WTC11 (cell line): Measurements from ENCODE around the gene BAIAP2. TPM values are rescaled to one million over a fixed set of nuclear protein-coding genes. Genes with fewer than 3 reads are reported as not detected.

ENCODE experiments used
- ATAC-seq: fragments of 200-7000 bp; cut with Tn5 transposase; 2 replicates; pipeline ENCODE4 v1.10.0; 2021; ENCODE audit warnings: mild to moderate bottlenecking, moderate library complexity
- CTCF ChIA-PET: fragments of 300-600 bp; sonication (Branson Sonifier 250); formaldehyde crosslinking; loops from one replicate; lab custom pipeline; 2021; ENCODE audit warnings: antibody characterized with exemption; lab: Charles Lee
- POLR2A ChIA-PET: fragments of 350-600 bp; sonication (Branson Sonifier 250); formaldehyde crosslinking; loops from one replicate; lab custom pipeline; 2021; ENCODE audit warnings: antibody characterized with exemption; lab: Charles Lee
- DNase-seq: peaks from one replicate; pipeline ENCODE4 v3.0.0; 2021; ENCODE audit warnings: low spot score
- H3K27ac Mint-ChIP-seq: 2 replicates; pipeline ENCODE4 v1.8.0; 2021; ENCODE audit warnings: mixed read lengths
- H3K27me3 Mint-ChIP-seq: 2 replicates; pipeline ENCODE4 v1.8.0; 2021; ENCODE audit warnings: low read depth, mild to moderate bottlenecking, moderate library complexity, mixed read lengths
- H3K36me3 Mint-ChIP-seq: 2 replicates; pipeline ENCODE4 v1.8.0; 2021; ENCODE audit warnings: mixed read lengths
- H3K4me1 Mint-ChIP-seq: 2 replicates; pipeline ENCODE4 v1.8.0; 2022; ENCODE audit warnings: mixed read lengths
- H3K4me3 Mint-ChIP-seq: 2 replicates; pipeline ENCODE4 v1.8.0; 2021; ENCODE audit warnings: mild to moderate bottlenecking, moderate library complexity, mixed read lengths
- H3K9me3 Mint-ChIP-seq: 2 replicates; pipeline ENCODE4 v1.8.0; 2021; ENCODE audit warnings: mixed read lengths
- ATF1 ChIP-seq: sonication (generic); formaldehyde crosslinking; IDR thresholded peaks from 2 replicates; pipeline ENCODE4 v1.8.1; 2023; ENCODE audit warnings: mild to moderate bottlenecking, moderate library complexity, missing genetic modification reagents
- ATF6 ChIP-seq: sonication (generic); formaldehyde crosslinking; IDR thresholded peaks from 2 replicates; pipeline ENCODE4 v1.8.1; 2023; ENCODE audit warnings: mild to moderate bottlenecking, missing genetic modification reagents
- CBFB ChIP-seq: sonication (generic); formaldehyde crosslinking; IDR thresholded peaks from 2 replicates; pipeline ENCODE4 v1.8.1; 2022; ENCODE audit warnings: mild to moderate bottlenecking, low read depth, missing genetic modification reagents
- CREB1 ChIP-seq: sonication (generic); formaldehyde crosslinking; IDR thresholded peaks from 2 replicates; pipeline ENCODE4 v1.8.0; 2023; ENCODE audit warnings: mild to moderate bottlenecking, missing genetic modification reagents
- CREM ChIP-seq: sonication (generic); formaldehyde crosslinking; IDR thresholded peaks from 2 replicates; pipeline ENCODE4 v1.8.1; 2022; ENCODE audit warnings: mild to moderate bottlenecking, missing genetic modification reagents, moderate library complexity
- ERG ChIP-seq: fragments of 250-450 bp; sonication (Bioruptor Pico); IDR thresholded peaks from 2 replicates; pipeline ENCODE4 v1.8.0; 2021; ENCODE audit warnings: mild to moderate bottlenecking
- ETV6 ChIP-seq: sonication (generic); formaldehyde crosslinking; IDR thresholded peaks from 2 replicates; pipeline ENCODE4 v1.8.1; 2022; ENCODE audit warnings: mild to moderate bottlenecking, missing genetic modification reagents
- FOXP1 ChIP-seq: sonication (generic); formaldehyde crosslinking; IDR thresholded peaks from 2 replicates; pipeline ENCODE4 v1.8.0; 2022; ENCODE audit warnings: missing genetic modification reagents, mild to moderate bottlenecking, moderate library complexity, borderline replicate concordance
- FOXP4 ChIP-seq: sonication (generic); formaldehyde crosslinking; IDR thresholded peaks from 2 replicates; pipeline ENCODE4 v1.8.0; 2022; ENCODE audit warnings: mild to moderate bottlenecking, missing genetic modification reagents
- GRHL2 ChIP-seq: fragments of 250-450 bp; sonication (Bioruptor Pico); IDR thresholded peaks from 2 replicates; pipeline ENCODE4 v1.8.0; 2022; ENCODE audit warnings: mild to moderate bottlenecking, moderate library complexity; ENCODE audit not compliant: insufficient replicate concordance, severe bottlenecking
- IRF1 ChIP-seq: sonication (generic); formaldehyde crosslinking; IDR thresholded peaks from 2 replicates; pipeline ENCODE4 v1.8.0; 2023; ENCODE audit warnings: missing genetic modification reagents
- NR2C2 ChIP-seq: sonication (generic); formaldehyde crosslinking; IDR thresholded peaks from 2 replicates; pipeline ENCODE4 v1.8.0; 2022; ENCODE audit warnings: mild to moderate bottlenecking, missing genetic modification reagents
- OVOL2 ChIP-seq: fragments of 250-450 bp; sonication (Bioruptor Pico); IDR thresholded peaks from 2 replicates; pipeline ENCODE4 v1.9.0; 2021; ENCODE audit warnings: mild to moderate bottlenecking, borderline replicate concordance
- SMAD3 ChIP-seq: sonication (generic); formaldehyde crosslinking; IDR thresholded peaks from 2 replicates; pipeline ENCODE4 v1.8.0; 2022; ENCODE audit warnings: missing genetic modification reagents, mild to moderate bottlenecking, borderline replicate concordance
- SMAD4 ChIP-seq: sonication (generic); formaldehyde crosslinking; IDR thresholded peaks from 2 replicates; pipeline ENCODE4 v1.8.0; 2022; ENCODE audit warnings: mild to moderate bottlenecking, missing genetic modification reagents
- TEAD1 ChIP-seq: sonication (generic); formaldehyde crosslinking; IDR thresholded peaks from 2 replicates; pipeline ENCODE4 v1.8.0; 2022; ENCODE audit warnings: mild to moderate bottlenecking, missing genetic modification reagents
- USF1 ChIP-seq: sonication (generic); formaldehyde crosslinking; IDR thresholded peaks from 2 replicates; pipeline ENCODE4 v1.8.0; 2022; ENCODE audit warnings: mild to moderate bottlenecking, missing genetic modification reagents
- ZNF317 ChIP-seq: sonication (generic); formaldehyde crosslinking; IDR thresholded peaks from 2 replicates; pipeline ENCODE4 v1.8.1; 2023; ENCODE audit warnings: low read depth, mild to moderate bottlenecking, moderate library complexity, missing genetic modification reagents, borderline replicate concordance
- ZNF423 ChIP-seq: fragments of 250-450 bp; sonication (Bioruptor Pico); IDR thresholded peaks from 2 replicates; pipeline ENCODE4 v2.1.2; 2022; ENCODE audit warnings: mild to moderate bottlenecking, moderate library complexity
- ZNF512 ChIP-seq: sonication (generic); formaldehyde crosslinking; IDR thresholded peaks from 2 replicates; pipeline ENCODE4 v1.8.1; 2022; ENCODE audit warnings: missing genetic modification reagents, borderline replicate concordance
- total RNA-seq: library from RNA; stranded (reverse); gene quantifications from 3 replicates; pipeline ENCODE4 v1.2.3, GENCODE V29; 2021
- TF ChIP-seq, protein P1 (sequence below): fragments of 250-450 bp; sonication (Bioruptor Pico); IDR thresholded peaks from 2 replicates; pipeline ENCODE4 v2.1.2; 2022; ENCODE audit warnings: mild to moderate bottlenecking, moderate library complexity
- TF ChIP-seq, protein P2 (sequence below): sonication (generic); formaldehyde crosslinking; IDR thresholded peaks from 2 replicates; pipeline ENCODE4 v1.8.0; 2022; ENCODE audit warnings: mild to moderate bottlenecking, missing genetic modification reagents
- TF ChIP-seq, protein P3 (sequence below): fragments of 250-450 bp; sonication (Bioruptor Pico); IDR thresholded peaks from 2 replicates; pipeline ENCODE4 v1.9.0; 2021; ENCODE audit warnings: moderate library complexity, mild to moderate bottlenecking, inconsistent platforms, borderline replicate concordance

The BAIAP2 gene
- total RNA-seq, 1 experiment from 2014 or later = 20.7 TPM

- TF ChIP-seq GRHL2 (CRISPR knock-in tag) = no peak
- TF ChIP-seq, all 79 proteins: peak for 0
Observed at GRCh38 chr17:81137248-81137647, 102.3 kb downstream of the BAIAP2 start (continued).

DNA sequence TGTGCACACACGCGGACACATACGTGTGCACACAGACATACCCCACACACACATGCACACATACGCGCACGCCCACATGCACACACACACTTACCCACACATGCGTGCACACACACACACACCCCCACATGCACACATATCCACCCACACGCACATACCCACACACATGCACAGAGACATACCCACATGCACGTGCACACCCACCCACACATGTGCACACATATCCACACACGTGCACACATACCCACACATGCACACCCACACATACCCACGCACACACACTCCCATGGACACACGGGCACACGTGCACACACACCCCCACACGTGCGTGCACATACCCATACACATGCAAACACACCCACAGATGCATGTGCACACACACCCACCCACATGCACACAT lies 103.1 kb downstream of the BAIAP2 start:
- no peaks in the 10 kb centered on the region for H3K4me1 Mint-ChIP-seq
- H3K4me3 Mint-ChIP-seq = no peak overlapping the region
- ATAC-seq = no peak
- ChIA-PET CTCF (no interaction called here), POLR2A (no interaction called here)
- H3K27me3 Mint-ChIP-seq = no peaks in the 10 kb centered on the region
- H3K9me3 Mint-ChIP-seq = peaks cover 19% of the 10 kb centered on the region
- DNase-seq = no peak
- peaks cover 14% of the 10 kb centered on the region; the same call in 1 of the 2 replicates for H3K36me3 Mint-ChIP-seq
- H3K27ac Mint-ChIP-seq = no peak overlapping the region; the same call in 1 of the 2 replicates
- no peak for TF ChIP-seq ZNF512
- no peak for TF ChIP-seq ATF6
- no peak for TF ChIP-seq CREM (CRISPR knock-in tag)
- TF ChIP-seq USF1 (CRISPR knock-in tag) = no peak
- no peak for TF ChIP-seq CBFB
- no peak for TF ChIP-seq ZNF317
- no peak for TF ChIP-seq CREB1 (CRISPR knock-in tag)
- TF ChIP-seq, protein P1, sequence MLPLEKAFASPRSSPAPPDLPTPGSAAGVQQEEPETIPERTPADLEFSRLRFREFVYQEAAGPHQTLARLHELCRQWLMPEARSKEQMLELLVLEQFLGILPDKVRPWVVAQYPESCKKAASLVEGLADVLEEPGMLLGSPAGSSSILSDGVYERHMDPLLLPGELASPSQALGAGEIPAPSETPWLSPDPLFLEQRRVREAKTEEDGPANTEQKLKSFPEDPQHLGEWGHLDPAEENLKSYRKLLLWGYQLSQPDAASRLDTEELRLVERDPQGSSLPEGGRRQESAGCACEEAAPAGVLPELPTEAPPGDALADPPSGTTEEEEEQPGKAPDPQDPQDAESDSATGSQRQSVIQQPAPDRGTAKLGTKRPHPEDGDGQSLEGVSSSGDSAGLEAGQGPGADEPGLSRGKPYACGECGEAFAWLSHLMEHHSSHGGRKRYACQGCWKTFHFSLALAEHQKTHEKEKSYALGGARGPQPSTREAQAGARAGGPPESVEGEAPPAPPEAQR (CRISPR knock-in tag) = no peak
- no peak for TF ChIP-seq SMAD4
- TF ChIP-seq NR2C2 = no peak
- TF ChIP-seq, protein P2, sequence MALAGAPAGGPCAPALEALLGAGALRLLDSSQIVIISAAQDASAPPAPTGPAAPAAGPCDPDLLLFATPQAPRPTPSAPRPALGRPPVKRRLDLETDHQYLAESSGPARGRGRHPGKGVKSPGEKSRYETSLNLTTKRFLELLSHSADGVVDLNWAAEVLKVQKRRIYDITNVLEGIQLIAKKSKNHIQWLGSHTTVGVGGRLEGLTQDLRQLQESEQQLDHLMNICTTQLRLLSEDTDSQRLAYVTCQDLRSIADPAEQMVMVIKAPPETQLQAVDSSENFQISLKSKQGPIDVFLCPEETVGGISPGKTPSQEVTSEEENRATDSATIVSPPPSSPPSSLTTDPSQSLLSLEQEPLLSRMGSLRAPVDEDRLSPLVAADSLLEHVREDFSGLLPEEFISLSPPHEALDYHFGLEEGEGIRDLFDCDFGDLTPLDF = no peak

- ChIA-PET CTCF (no interaction called here), POLR2A (no interaction called here)
- no peak for DNase-seq
- no peak overlapping the region for H3K4me3 Mint-ChIP-seq
- peaks cover 19% of the 10 kb centered on the region for H3K9me3 Mint-ChIP-seq
- ATAC-seq = no peak
- no peaks in the 10 kb centered on the region for H3K4me1 Mint-ChIP-seq
- H3K27ac Mint-ChIP-seq = no peak overlapping the region; the same call in 1 of the 2 replicates
- H3K27me3 Mint-ChIP-seq = no peaks in the 10 kb centered on the region
- peaks cover 14% of the 10 kb centered on the region; the same call in 1 of the 2 replicates for H3K36me3 Mint-ChIP-seq
- TF ChIP-seq FOXP1 (CRISPR knock-in tag) = no peak
- no peak for TF ChIP-seq ERG
- no peak for TF ChIP-seq ZNF423 (CRISPR knock-in tag)
- TF ChIP-seq, protein P3, sequence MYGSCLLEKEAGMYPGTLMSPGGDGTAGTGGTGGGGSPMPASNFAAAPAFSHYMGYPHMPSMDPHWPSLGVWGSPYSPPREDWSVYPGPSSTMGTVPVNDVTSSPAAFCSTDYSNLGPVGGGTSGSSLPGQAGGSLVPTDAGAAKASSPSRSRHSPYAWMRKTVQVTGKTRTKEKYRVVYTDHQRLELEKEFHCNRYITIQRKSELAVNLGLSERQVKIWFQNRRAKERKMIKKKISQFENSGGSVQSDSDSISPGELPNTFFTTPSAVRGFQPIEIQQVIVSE = no peak
- TF ChIP-seq ATF1 (CRISPR knock-in tag) = no peak
- TF ChIP-seq CREM (CRISPR knock-in tag) = no peak
- no peak for TF ChIP-seq SMAD3 (CRISPR knock-in tag)
- no peak for TF ChIP-seq IRF1 (CRISPR knock-in tag)
- no peak for TF ChIP-seq ETV6
- TF ChIP-seq OVOL2 (CRISPR knock-in tag) = no peak
- TF ChIP-seq TEAD1 = no peak
- TF ChIP-seq FOXP4 (CRISPR knock-in tag) = no peak
- TF ChIP-seq NR2C2 = no peak
Observed at GRCh38 chr17:81138500-81138899, 103.5 kb downstream of the BAIAP2 start.
